Mammary epithelial cell (primary cell): ENCODE measurements around the gene TMEM94.

ENCODE experiments used
- CTCF ChIP-seq, 2 donors: IDR thresholded peaks in 1 of 2; conservative IDR thresholded peaks in 1 of 2; 2 replicates each; pipeline ENCODE4 v1.5.1; 2011 to 2012; ENCODE audit warnings: inconsistent platforms in 2 of 2, low read length in 2 of 2, mild to moderate bottlenecking in 2 of 2, control low read depth in 1 of 2, low read depth in 1 of 2; ENCODE audit not compliant: insufficient read depth in 1 of 2; ENCODE audit errors: extremely low read depth in 1 of 2
- EZH2 ChIP-seq: IDR thresholded peaks from 2 replicates; pipeline ENCODE4 v1.6.1; 2012; ENCODE audit warnings: low read length, inconsistent platforms, borderline replicate concordance

- no peak for TF ChIP-seq CTCF (conservative IDR thresholded peaks at IDR 0.05 in 1 of 2, IDR thresholded peaks at IDR 0.05 in 1 of 2; ENCODE audit: extremely low read depth in 1 of 2, insufficient read depth in 1 of 2, low read depth in 1 of 2, low read length in 2 of 2)
- no peak for TF ChIP-seq EZH2
Measured at GRCh38 chr17:75535119-75535537, 78.7 kb downstream of the TMEM94 start.
